K562 (cell line): ENCODE results near the gene STT3A. TPM values are rescaled to one million over a fixed set of nuclear protein-coding genes. Genes with fewer than 3 reads are reported as not detected.
A peak's percentile ranks its signal among the peaks of the same experiment; 100 is the strongest.

Experiments
- BRD4 ChIP-seq: fragments of 200-600 bp; sonication (generic); IDR thresholded peaks from 2 replicates; pipeline ENCODE4 v1.6.1; 2017; ENCODE audit warnings: inconsistent platforms
- CBX2 ChIP-seq: fragments of 200-600 bp; sonication (generic); IDR thresholded peaks from one replicate; pipeline ENCODE4 v1.6.1; 2012; ENCODE audit warnings: mild to moderate bottlenecking, low read length, inconsistent platforms; ENCODE audit not compliant: insufficient read depth, poor library complexity, severe bottlenecking
- CEBPB ChIP-seq: fragments of 450-650 bp; IDR thresholded peaks from 2 replicates; pipeline ENCODE4 v1.6.1; 2016; ENCODE audit warnings: missing genetic modification characterization, missing compliant biosample characterization
- CREBBP ChIP-seq: IDR thresholded peaks from one replicate; pipeline ENCODE4 v1.6.1; 2012; ENCODE audit warnings: low read depth, mild to moderate bottlenecking, control low read depth, inconsistent platforms, low read length
- FOXA1 ChIP-seq: fragments of 450-650 bp; IDR thresholded peaks from 2 replicates; pipeline ENCODE4 v1.6.1; 2016; ENCODE audit warnings: mild to moderate bottlenecking, borderline replicate concordance
- LEF1 ChIP-seq: fragments of 450-650 bp; IDR thresholded peaks from 2 replicates; pipeline ENCODE4 v1.6.1; 2016; ENCODE audit warnings: mild to moderate bottlenecking
- MEIS2 ChIP-seq: fragments of 450-650 bp; IDR thresholded peaks from 2 replicates; pipeline ENCODE4 v1.6.1; 2014; ENCODE audit warnings: mild to moderate bottlenecking; ENCODE audit not compliant: partially characterized antibody
- MYBL2 ChIP-seq, 2 experiments: fragments of 450-650 bp in 1 of 2; sonication (generic) in 1 of 2; formaldehyde crosslinking in 1 of 2; IDR thresholded peaks; 2 replicates each; pipeline versions ENCODE4 v1.6.1 to v1.8.1; 2017 to 2022; ENCODE audit warnings: borderline replicate concordance in 1 of 2, inconsistent platforms in 1 of 2, low read depth in 1 of 2, mild to moderate bottlenecking in 1 of 2, missing genetic modification reagents in 1 of 2, moderate library complexity in 1 of 2
- MYNN ChIP-seq, 2 experiments: sonication (generic); formaldehyde crosslinking in 1 of 2; IDR thresholded peaks; 2 replicates each; pipeline versions ENCODE4 v1.5.0 to v1.6.1; 2016 to 2020; ENCODE audit warnings: antibody characterized with exemption in 1 of 2, missing genetic modification reagents in 1 of 2
- POLR2AphosphoS2 ChIP-seq: IDR thresholded peaks from 2 replicates; pipeline ENCODE4 v1.6.1; 2012; ENCODE audit warnings: low read length, improper control_type of control experiment
- PURB ChIP-seq: sonication (generic); formaldehyde crosslinking; IDR thresholded peaks from 2 replicates; pipeline ENCODE4 v1.9.0; 2021; ENCODE audit warnings: low read depth, mild to moderate bottlenecking, missing genetic modification reagents
- TCFL5 ChIP-seq: fragments of 250-450 bp; sonication (Bioruptor Pico); conservative IDR thresholded peaks from 2 replicates; pipeline ENCODE4 v1.6.1; 2021; ENCODE audit warnings: mild to moderate bottlenecking, moderate library complexity, matching md5 sums
- ZC3H11A ChIP-seq: IDR thresholded peaks from 2 replicates; pipeline ENCODE4 v1.6.1; 2012; ENCODE audit warnings: low read depth, low read length, improper control_type of control experiment
- ZNF184 ChIP-seq: sonication (generic); formaldehyde crosslinking; IDR thresholded peaks from 2 replicates; pipeline ENCODE4 v1.5.0; 2020; ENCODE audit warnings: missing genetic modification reagents
- ZNF695 ChIP-seq: fragments of 450-650 bp; formaldehyde crosslinking; IDR thresholded peaks from 2 replicates; pipeline ENCODE4 v1.4.0; 2020; ENCODE audit warnings: mild to moderate bottlenecking, moderate library complexity
- polyA plus RNA-seq, 8 experiments: library from polyadenylated mRNA; depleted of rRNA in 4 of 8; stranded (reverse) in 5 of 8; unstranded in 3 of 8; fragments of >200 nt; fragmentation: Nextera tagmentation in 2 of 8; fragmentation: Illumina TruSeq in 1 of 8; extraction: Ambion mirVana in 2 of 8; extraction: Trizol in 1 of 8; gene quantifications; 2 replicates each; pipeline versions ENCODE4 v1.2.1 to v1.2.3, GENCODE V29; 2011 to 2014; ENCODE audit warnings: inconsistent platforms in 1 of 8, missing spikeins in 1 of 8
- total RNA-seq, 7 experiments: library from RNA; depleted of rRNA in 6 of 7; stranded (reverse); fragments of >200 nt in 6 of 7; fragmentation: Illumina TruSeq in 2 of 7; extraction: Trizol in 2 of 7; gene quantifications; 2 replicates each; pipeline versions ENCODE4 v1.2.1 to v1.2.3, GENCODE V29; 2011 to 2021; ENCODE audit warnings: low replicate concordance in 1 of 7
- TF ChIP-seq, protein P1 (sequence below), 2 experiments: fragments of 450-650 bp; IDR thresholded peaks; 2 replicates each; pipeline ENCODE4 v1.6.1; 2016
- TF ChIP-seq, protein P2 (sequence below): fragments of 250-450 bp; sonication (Bioruptor Pico); IDR thresholded peaks from 2 replicates; pipeline ENCODE4 v1.8.0; 2021; ENCODE audit warnings: moderate library complexity, mild to moderate bottlenecking, inconsistent platforms
- TF ChIP-seq, protein P3 (sequence below): conservative IDR thresholded peaks from 2 replicates; pipeline ENCODE4 v1.6.1; 2011; ENCODE audit warnings: low read depth, mild to moderate bottlenecking, low read length; ENCODE audit not compliant: control insufficient read depth
- TF ChIP-seq, protein P4 (sequence below): fragments of 450-650 bp; IDR thresholded peaks from 2 replicates; pipeline ENCODE4 v1.6.1; 2016; ENCODE audit warnings: mild to moderate bottlenecking
- TF ChIP-seq, protein P5 (sequence below), 2 experiments: fragments of 450-650 bp in 1 of 2; sonication (generic) in 1 of 2; formaldehyde crosslinking in 1 of 2; IDR thresholded peaks in 1 of 2; conservative IDR thresholded peaks in 1 of 2; 2 replicates each; pipeline versions ENCODE4 v1.6.1 to v1.8.1; 2016 to 2023; ENCODE audit warnings: mild to moderate bottlenecking in 2 of 2, moderate library complexity in 2 of 2, inconsistent platforms in 1 of 2, missing genetic modification reagents in 1 of 2

STT3A gene
- total and polyA plus RNA-seq, 9 of the 15 experiments (the other 6 are each of a cell fraction or from before 2014, with no cell fraction given) = 70.7 to 330 (median 192) TPM

DNA sequence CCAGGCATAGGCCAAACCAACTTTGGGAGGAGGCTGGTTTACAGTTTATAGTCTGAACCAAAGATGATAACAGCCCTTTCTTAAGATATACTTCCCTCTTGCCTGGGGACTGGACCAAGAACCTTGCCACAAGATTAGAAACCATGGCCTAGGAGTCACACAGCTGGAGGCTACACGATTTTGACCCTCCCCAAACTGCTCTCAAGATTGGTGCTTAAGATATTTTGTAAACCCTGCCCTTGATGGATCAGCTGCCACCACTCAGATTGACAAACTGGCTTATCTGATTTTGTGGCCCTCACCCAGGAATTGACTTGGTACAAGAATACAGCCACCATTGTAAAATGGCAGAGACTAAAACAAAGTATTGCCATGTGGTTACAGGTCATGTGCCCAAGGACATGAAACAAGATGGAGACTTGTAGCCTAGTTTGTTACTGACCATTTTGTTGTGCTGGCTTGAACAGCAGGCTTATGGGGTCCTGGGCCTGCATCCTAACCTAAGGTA is 40.8 kb upstream of the STT3A start (continued):
- TF ChIP-seq ZNF695 (CRISPR knock-in tag) (no peak), PURB (no peak), MYNN (IDR thresholded peaks at IDR 0.05) (no peak), MYNN (CRISPR knock-in tag; IDR thresholded peaks at IDR 0.05) (no peak), LEF1 (no peak; the same call in 1 of the 2 replicates), CREBBP (no peak), CEBPB (no peak), ZC3H11A (no peak), FOXA1 (no peak), POLR2AphosphoS2 (no peak), ZNF184 (CRISPR knock-in tag) (no peak), CBX2 (no peak), TCFL5 (CRISPR knock-in tag) (0 out of 2 replicates have a peak, but pooled peaks have one; percentile 38), MYBL2 (IDR thresholded peaks at IDR 0.05; ENCODE audit: low read depth) (no peak), MYBL2 (CRISPR knock-in tag; IDR thresholded peaks at IDR 0.05; ENCODE audit: borderline replicate concordance) (no peak), BRD4 (no peak), MEIS2 (peak; percentile 79)
- TF ChIP-seq, protein P1, sequence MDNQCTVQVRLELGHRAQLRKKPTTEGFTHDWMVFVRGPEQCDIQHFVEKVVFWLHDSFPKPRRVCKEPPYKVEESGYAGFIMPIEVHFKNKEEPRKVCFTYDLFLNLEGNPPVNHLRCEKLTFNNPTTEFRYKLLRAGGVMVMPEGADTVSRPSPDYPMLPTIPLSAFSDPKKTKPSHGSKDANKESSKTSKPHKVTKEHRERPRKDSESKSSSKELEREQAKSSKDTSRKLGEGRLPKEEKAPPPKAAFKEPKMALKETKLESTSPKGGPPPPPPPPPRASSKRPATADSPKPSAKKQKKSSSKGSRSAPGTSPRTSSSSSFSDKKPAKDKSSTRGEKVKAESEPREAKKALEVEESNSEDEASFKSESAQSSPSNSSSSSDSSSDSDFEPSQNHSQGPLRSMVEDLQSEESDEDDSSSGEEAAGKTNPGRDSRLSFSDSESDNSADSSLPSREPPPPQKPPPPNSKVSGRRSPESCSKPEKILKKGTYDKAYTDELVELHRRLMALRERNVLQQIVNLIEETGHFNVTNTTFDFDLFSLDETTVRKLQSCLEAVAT (IDR thresholded peaks at IDR 0.05) = no peak
- TF ChIP-seq, protein P2, sequence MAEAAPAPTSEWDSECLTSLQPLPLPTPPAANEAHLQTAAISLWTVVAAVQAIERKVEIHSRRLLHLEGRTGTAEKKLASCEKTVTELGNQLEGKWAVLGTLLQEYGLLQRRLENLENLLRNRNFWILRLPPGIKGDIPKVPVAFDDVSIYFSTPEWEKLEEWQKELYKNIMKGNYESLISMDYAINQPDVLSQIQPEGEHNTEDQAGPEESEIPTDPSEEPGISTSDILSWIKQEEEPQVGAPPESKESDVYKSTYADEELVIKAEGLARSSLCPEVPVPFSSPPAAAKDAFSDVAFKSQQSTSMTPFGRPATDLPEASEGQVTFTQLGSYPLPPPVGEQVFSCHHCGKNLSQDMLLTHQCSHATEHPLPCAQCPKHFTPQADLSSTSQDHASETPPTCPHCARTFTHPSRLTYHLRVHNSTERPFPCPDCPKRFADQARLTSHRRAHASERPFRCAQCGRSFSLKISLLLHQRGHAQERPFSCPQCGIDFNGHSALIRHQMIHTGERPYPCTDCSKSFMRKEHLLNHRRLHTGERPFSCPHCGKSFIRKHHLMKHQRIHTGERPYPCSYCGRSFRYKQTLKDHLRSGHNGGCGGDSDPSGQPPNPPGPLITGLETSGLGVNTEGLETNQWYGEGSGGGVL = no peak
- TF ChIP-seq, protein P3, sequence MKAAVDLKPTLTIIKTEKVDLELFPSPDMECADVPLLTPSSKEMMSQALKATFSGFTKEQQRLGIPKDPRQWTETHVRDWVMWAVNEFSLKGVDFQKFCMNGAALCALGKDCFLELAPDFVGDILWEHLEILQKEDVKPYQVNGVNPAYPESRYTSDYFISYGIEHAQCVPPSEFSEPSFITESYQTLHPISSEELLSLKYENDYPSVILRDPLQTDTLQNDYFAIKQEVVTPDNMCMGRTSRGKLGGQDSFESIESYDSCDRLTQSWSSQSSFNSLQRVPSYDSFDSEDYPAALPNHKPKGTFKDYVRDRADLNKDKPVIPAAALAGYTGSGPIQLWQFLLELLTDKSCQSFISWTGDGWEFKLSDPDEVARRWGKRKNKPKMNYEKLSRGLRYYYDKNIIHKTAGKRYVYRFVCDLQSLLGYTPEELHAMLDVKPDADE = no peak
- TF ChIP-seq, protein P4, sequence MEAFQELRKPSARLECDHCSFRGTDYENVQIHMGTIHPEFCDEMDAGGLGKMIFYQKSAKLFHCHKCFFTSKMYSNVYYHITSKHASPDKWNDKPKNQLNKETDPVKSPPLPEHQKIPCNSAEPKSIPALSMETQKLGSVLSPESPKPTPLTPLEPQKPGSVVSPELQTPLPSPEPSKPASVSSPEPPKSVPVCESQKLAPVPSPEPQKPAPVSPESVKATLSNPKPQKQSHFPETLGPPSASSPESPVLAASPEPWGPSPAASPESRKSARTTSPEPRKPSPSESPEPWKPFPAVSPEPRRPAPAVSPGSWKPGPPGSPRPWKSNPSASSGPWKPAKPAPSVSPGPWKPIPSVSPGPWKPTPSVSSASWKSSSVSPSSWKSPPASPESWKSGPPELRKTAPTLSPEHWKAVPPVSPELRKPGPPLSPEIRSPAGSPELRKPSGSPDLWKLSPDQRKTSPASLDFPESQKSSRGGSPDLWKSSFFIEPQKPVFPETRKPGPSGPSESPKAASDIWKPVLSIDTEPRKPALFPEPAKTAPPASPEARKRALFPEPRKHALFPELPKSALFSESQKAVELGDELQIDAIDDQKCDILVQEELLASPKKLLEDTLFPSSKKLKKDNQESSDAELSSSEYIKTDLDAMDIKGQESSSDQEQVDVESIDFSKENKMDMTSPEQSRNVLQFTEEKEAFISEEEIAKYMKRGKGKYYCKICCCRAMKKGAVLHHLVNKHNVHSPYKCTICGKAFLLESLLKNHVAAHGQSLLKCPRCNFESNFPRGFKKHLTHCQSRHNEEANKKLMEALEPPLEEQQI = 0 out of 2 replicates have a peak, but pooled peaks have one; percentile 33
- TF ChIP-seq, protein P5, sequence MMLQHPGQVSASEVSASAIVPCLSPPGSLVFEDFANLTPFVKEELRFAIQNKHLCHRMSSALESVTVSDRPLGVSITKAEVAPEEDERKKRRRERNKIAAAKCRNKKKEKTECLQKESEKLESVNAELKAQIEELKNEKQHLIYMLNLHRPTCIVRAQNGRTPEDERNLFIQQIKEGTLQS (IDR thresholded peaks at IDR 0.05) = no peak
- TF ChIP-seq, protein P5 (CRISPR knock-in tag; conservative IDR thresholded peaks at IDR 0.05) = no peak
